WTC11 (cell line): ENCODE results near the gene MITF. TPM values are rescaled to one million over a fixed set of nuclear protein-coding genes. Genes with fewer than 3 reads are reported as not detected.

Source experiments
- ATAC-seq: fragments of 200-7000 bp; cut with Tn5 transposase; 2 replicates; pipeline ENCODE4 v1.10.0; 2021; ENCODE audit warnings: mild to moderate bottlenecking, moderate library complexity
- CTCF ChIA-PET: fragments of 300-600 bp; sonication (Branson Sonifier 250); formaldehyde crosslinking; loops from one replicate; lab custom pipeline; 2021; ENCODE audit warnings: antibody characterized with exemption; lab: Charles Lee
- POLR2A ChIA-PET: fragments of 350-600 bp; sonication (Branson Sonifier 250); formaldehyde crosslinking; loops from one replicate; lab custom pipeline; 2021; ENCODE audit warnings: antibody characterized with exemption; lab: Charles Lee
- DNase-seq: peaks from one replicate; pipeline ENCODE4 v3.0.0; 2021; ENCODE audit warnings: low spot score
- H3K27ac Mint-ChIP-seq: 2 replicates; pipeline ENCODE4 v1.8.0; 2021; ENCODE audit warnings: mixed read lengths
- H3K27me3 Mint-ChIP-seq: 2 replicates; pipeline ENCODE4 v1.8.0; 2021; ENCODE audit warnings: low read depth, mild to moderate bottlenecking, moderate library complexity, mixed read lengths
- H3K36me3 Mint-ChIP-seq: 2 replicates; pipeline ENCODE4 v1.8.0; 2021; ENCODE audit warnings: mixed read lengths
- H3K4me1 Mint-ChIP-seq: 2 replicates; pipeline ENCODE4 v1.8.0; 2022; ENCODE audit warnings: mixed read lengths
- H3K4me3 Mint-ChIP-seq: 2 replicates; pipeline ENCODE4 v1.8.0; 2021; ENCODE audit warnings: mild to moderate bottlenecking, moderate library complexity, mixed read lengths
- H3K9me3 Mint-ChIP-seq: 2 replicates; pipeline ENCODE4 v1.8.0; 2021; ENCODE audit warnings: mixed read lengths
- AFF4 ChIP-seq: sonication (generic); formaldehyde crosslinking; IDR thresholded peaks from 2 replicates; pipeline ENCODE4 v1.8.1; 2023; ENCODE audit warnings: mild to moderate bottlenecking, missing genetic modification reagents, borderline replicate concordance
- CREM ChIP-seq: sonication (generic); formaldehyde crosslinking; IDR thresholded peaks from 2 replicates; pipeline ENCODE4 v1.8.1; 2022; ENCODE audit warnings: mild to moderate bottlenecking, missing genetic modification reagents, moderate library complexity
- CTCF ChIP-seq: fragments of 200-600 bp; IDR thresholded peaks from 2 replicates; pipeline ENCODE4 v1.8.0; 2022; ENCODE audit warnings: antibody characterized with exemption
- ERG ChIP-seq: fragments of 250-450 bp; sonication (Bioruptor Pico); IDR thresholded peaks from 2 replicates; pipeline ENCODE4 v1.8.0; 2021; ENCODE audit warnings: mild to moderate bottlenecking
- ESRRA ChIP-seq: sonication (generic); formaldehyde crosslinking; IDR thresholded peaks from 2 replicates; pipeline ENCODE4 v1.8.1; 2022; ENCODE audit warnings: mild to moderate bottlenecking, missing genetic modification reagents, borderline replicate concordance
- HMGA2 ChIP-seq: fragments of 250-450 bp; sonication (Bioruptor Pico); IDR thresholded peaks from 2 replicates; pipeline ENCODE4 v1.4.0; 2021; ENCODE audit warnings: mild to moderate bottlenecking, moderate library complexity
- RELA ChIP-seq: sonication (generic); formaldehyde crosslinking; IDR thresholded peaks from 2 replicates; pipeline ENCODE4 v1.8.1; 2022; ENCODE audit warnings: missing genetic modification reagents, mild to moderate bottlenecking, borderline replicate concordance
- SOX15 ChIP-seq: fragments of 250-450 bp; sonication (Bioruptor Pico); IDR thresholded peaks from 2 replicates; pipeline ENCODE4 v1.9.0; 2021; ENCODE audit warnings: mild to moderate bottlenecking
- TP53 ChIP-seq: sonication (generic); formaldehyde crosslinking; IDR thresholded peaks from 2 replicates; pipeline ENCODE4 v1.8.1; 2023; ENCODE audit warnings: mild to moderate bottlenecking, missing genetic modification reagents
- USF2 ChIP-seq: sonication (generic); formaldehyde crosslinking; IDR thresholded peaks from 2 replicates; pipeline ENCODE4 v1.8.1; 2023; ENCODE audit warnings: mild to moderate bottlenecking, missing genetic modification reagents, moderate library complexity
- ZMAT4 ChIP-seq: fragments of 250-450 bp; sonication (Bioruptor Pico); IDR thresholded peaks from 2 replicates; pipeline ENCODE4 v1.9.0; 2021; ENCODE audit warnings: mild to moderate bottlenecking
- ZNF219 ChIP-seq: sonication (generic); formaldehyde crosslinking; IDR thresholded peaks from 2 replicates; pipeline ENCODE4 v1.8.0; 2023; ENCODE audit warnings: missing genetic modification reagents, mild to moderate bottlenecking, borderline replicate concordance
- ZNF423 ChIP-seq: fragments of 250-450 bp; sonication (Bioruptor Pico); IDR thresholded peaks from 2 replicates; pipeline ENCODE4 v2.1.2; 2022; ENCODE audit warnings: mild to moderate bottlenecking, moderate library complexity
- ZNF512 ChIP-seq: sonication (generic); formaldehyde crosslinking; IDR thresholded peaks from 2 replicates; pipeline ENCODE4 v1.8.1; 2022; ENCODE audit warnings: missing genetic modification reagents, borderline replicate concordance
- total RNA-seq: library from RNA; stranded (reverse); gene quantifications from 3 replicates; pipeline ENCODE4 v1.2.3, GENCODE V29; 2021

The MITF gene
- total RNA-seq, 1 experiment from 2014 or later: 1.3 TPM

GRCh38 chr3:69828817-69829216, 89.6 kb downstream of the MITF start:
- Mint-ChIP-seq H3K9me3 (peaks cover 5% of the 10 kb centered on the region; the same call in 1 of the 2 replicates), H3K27me3 (no peaks in the 10 kb centered on the region; the same call in 1 of the 2 replicates), H3K4me3 (no peak overlapping the region), H3K36me3 (no peaks in the 10 kb centered on the region), H3K4me1 (no peaks in the 10 kb centered on the region), H3K27ac (no peak overlapping the region)
- ATAC-seq (no peak), DNase-seq (no peak)
- ChIA-PET POLR2A (no interaction called here), CTCF (no interaction called here)
- TF ChIP-seq HMGA2 (CRISPR knock-in tag) (no peak), ZNF219 (CRISPR knock-in tag) (no peak), USF2 (CRISPR knock-in tag) (no peak), ZNF423 (CRISPR knock-in tag) (no peak)

- TF ChIP-seq CTCF (no peak), AFF4 (CRISPR knock-in tag) (no peak)
- Mint-ChIP-seq H3K4me3 (no peak overlapping the region), H3K4me1 (no peaks in the 10 kb centered on the region), H3K9me3 (peaks cover 17% of the 10 kb centered on the region), H3K27me3 (no peaks in the 10 kb centered on the region; the same call in 1 of the 2 replicates), H3K27ac (no peak overlapping the region), H3K36me3 (no peaks in the 10 kb centered on the region)
- no peak for DNase-seq
- CTCF ChIA-PET: no interaction called here
- POLR2A ChIA-PET: no interaction called here
- no peak for ATAC-seq
Measured at GRCh38 chr3:69830147-69830546, 90.9 kb downstream of the MITF start.

- DNase-seq (no peak), ATAC-seq (no peak)
- H3K36me3 Mint-ChIP-seq: no peaks in the 10 kb centered on the region
- no peaks in the 10 kb centered on the region for H3K4me1 Mint-ChIP-seq
- H3K9me3 Mint-ChIP-seq: peaks cover 27% of the 10 kb centered on the region
- ChIA-PET CTCF (no interaction called here), POLR2A (no interaction called here)
- H3K27ac Mint-ChIP-seq: no peak overlapping the region
- no peaks in the 10 kb centered on the region; the same call in 1 of the 2 replicates for H3K27me3 Mint-ChIP-seq
- no peak overlapping the region for H3K4me3 Mint-ChIP-seq
- TF ChIP-seq CTCF: no peak
- no peak for TF ChIP-seq TP53
- TF ChIP-seq ZMAT4 (CRISPR knock-in tag): no peak
- no peak for TF ChIP-seq SOX15
- TF ChIP-seq ERG: no peak
- TF ChIP-seq CREM (CRISPR knock-in tag): no peak
- no peak for TF ChIP-seq AFF4 (CRISPR knock-in tag)
- TF ChIP-seq ESRRA (CRISPR knock-in tag): no peak
- no peak for TF ChIP-seq RELA (CRISPR knock-in tag)
- TF ChIP-seq ZNF423 (CRISPR knock-in tag): no peak
- TF ChIP-seq ZNF512 (CRISPR knock-in tag): no peak
Measured at GRCh38 chr3:69831737-69832136, 92.5 kb downstream of the MITF start.
